GM19324 (cell line): ENCODE measurements around the gene SVOPL.
"Not testable (repeated sequence)": the region's sequence is repeated elsewhere in the genome, so short reads cannot be mapped to it uniquely, and the experiment has no call there.

Experiments
- ATAC-seq: cut with Tn5 transposase; IDR thresholded peaks from one replicate; pipeline ENCODE4 v1.9.1; 2021; ENCODE audit warnings: mild to moderate bottlenecking, moderate library complexity; ENCODE audit not compliant: unreplicated experiment, low FRiP score

Gene SVOPL

GRCh38 chr7:138705167-138705566, 4.0 kb upstream of the SVOPL start:
- no peak for ATAC-seq

GRCh38 chr7:138701537-138701923, 368 bp upstream of the SVOPL start:
- no peak for ATAC-seq

- ATAC-seq, result no peak
Observed at GRCh38 chr7:138699661-138700060, 1.5 kb downstream of the SVOPL start.

- ATAC-seq, result no peak
Observed at GRCh38 chr7:138698281-138698680, 2.9 kb downstream of the SVOPL start.

- ATAC-seq, result no peak
Observed at GRCh38 chr7:138697535-138698182, 3.5 kb downstream of the SVOPL start.

- not testable (repeated sequence) for ATAC-seq
Observed at GRCh38 chr7:138695776-138696175, 5.4 kb downstream of the SVOPL start.

- no peak for ATAC-seq
Observed at GRCh38 chr7:138695106-138695505, 6.1 kb downstream of the SVOPL start.

GRCh38 chr7:138691178-138691577, 10.0 kb downstream of the SVOPL start:
- ATAC-seq, result no peak

- ATAC-seq, result no peak
Observed at GRCh38 chr7:138690495-138690894, 10.7 kb downstream of the SVOPL start.

- not testable (repeated sequence) for ATAC-seq
Observed at GRCh38 chr7:138688037-138688436, 13.1 kb downstream of the SVOPL start.

- ATAC-seq, result no peak
Observed at GRCh38 chr7:138684340-138684739, 16.8 kb downstream of the SVOPL start.

- no peak for ATAC-seq
Observed at GRCh38 chr7:138679793-138680192, 21.4 kb downstream of the SVOPL start.

GRCh38 chr7:138670594-138670993, 30.6 kb downstream of the SVOPL start:
- no peak for ATAC-seq

- no peak for ATAC-seq
Observed at GRCh38 chr7:138669364-138669763, 31.8 kb downstream of the SVOPL start.

GRCh38 chr7:138668946-138669345, 32.2 kb downstream of the SVOPL start:
- no peak for ATAC-seq

GRCh38 chr7:138668229-138668596, 32.9 kb downstream of the SVOPL start:
- ATAC-seq, result no peak

GRCh38 chr7:138667535-138668228, 33.5 kb downstream of the SVOPL start:
- ATAC-seq, result no peak

GRCh38 chr7:138666385-138666784, 34.8 kb downstream of the SVOPL start:
- ATAC-seq, result no peak

GRCh38 chr7:138665669-138666140, 35.5 kb downstream of the SVOPL start:
- no peak for ATAC-seq

GRCh38 chr7:138665249-138665648, 35.9 kb downstream of the SVOPL start:
- ATAC-seq, result no peak

- no peak for ATAC-seq
Observed at GRCh38 chr7:138663725-138664710, 37.1 kb downstream of the SVOPL start.
